Activated CD4-positive, CD25-positive, alpha-beta regulatory T cell treated with anti-CD3 and anti-CD28 coated beads, Interleukin-2, amount 50 U/mL, for 16 hours (primary cell): Measurements from ENCODE around the gene POMC.
"Not testable (repeated sequence)": the region's sequence is repeated elsewhere in the genome, so short reads cannot be mapped to it uniquely, and the experiment has no call there.

Experiments used
- DNase-seq: peaks from one replicate; pipeline ENCODE4 v3.0.0-alpha.2; 2020; ENCODE audit warnings: low read depth, low spot score

Gene POMC

DNA sequence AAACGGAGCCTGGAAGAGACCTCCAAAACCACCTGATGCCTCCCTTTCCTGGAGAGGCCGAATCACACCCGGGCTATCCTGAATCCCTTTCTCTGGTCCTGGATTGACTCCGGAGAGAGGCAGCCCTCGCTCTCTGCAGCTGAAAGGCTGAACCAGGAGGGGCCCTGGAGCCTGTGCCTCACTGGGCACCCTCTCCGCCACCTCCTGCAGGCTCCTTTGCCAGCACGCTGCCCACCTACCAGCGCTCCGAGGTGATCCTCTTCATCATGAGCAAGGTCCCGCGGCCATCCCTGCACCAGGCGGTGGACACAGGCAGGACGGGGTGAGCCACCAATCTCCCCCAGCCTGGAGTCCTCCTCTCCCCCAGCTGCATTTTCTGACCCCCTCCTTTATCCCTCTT is 35.7 kb downstream of the POMC start:
- no peak for DNase-seq

DNA sequence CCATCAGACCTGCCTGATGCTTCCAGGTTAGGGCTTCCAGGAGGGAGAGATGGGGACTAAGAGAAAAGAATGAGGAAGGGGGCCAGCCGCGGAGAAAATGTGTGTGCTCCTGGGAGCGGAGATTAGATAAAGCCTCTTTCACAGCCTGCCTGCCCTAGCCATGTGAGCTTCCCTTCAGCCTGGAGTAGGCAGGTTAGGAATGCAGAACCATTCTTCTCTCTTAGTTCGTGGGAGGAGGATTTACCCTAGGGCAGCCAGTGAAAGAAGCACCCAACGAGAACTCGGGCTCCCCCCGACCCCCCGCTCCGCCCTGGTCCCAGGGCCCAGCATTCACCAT is 36.1 kb downstream of the POMC start:
- no peak for DNase-seq

DNA sequence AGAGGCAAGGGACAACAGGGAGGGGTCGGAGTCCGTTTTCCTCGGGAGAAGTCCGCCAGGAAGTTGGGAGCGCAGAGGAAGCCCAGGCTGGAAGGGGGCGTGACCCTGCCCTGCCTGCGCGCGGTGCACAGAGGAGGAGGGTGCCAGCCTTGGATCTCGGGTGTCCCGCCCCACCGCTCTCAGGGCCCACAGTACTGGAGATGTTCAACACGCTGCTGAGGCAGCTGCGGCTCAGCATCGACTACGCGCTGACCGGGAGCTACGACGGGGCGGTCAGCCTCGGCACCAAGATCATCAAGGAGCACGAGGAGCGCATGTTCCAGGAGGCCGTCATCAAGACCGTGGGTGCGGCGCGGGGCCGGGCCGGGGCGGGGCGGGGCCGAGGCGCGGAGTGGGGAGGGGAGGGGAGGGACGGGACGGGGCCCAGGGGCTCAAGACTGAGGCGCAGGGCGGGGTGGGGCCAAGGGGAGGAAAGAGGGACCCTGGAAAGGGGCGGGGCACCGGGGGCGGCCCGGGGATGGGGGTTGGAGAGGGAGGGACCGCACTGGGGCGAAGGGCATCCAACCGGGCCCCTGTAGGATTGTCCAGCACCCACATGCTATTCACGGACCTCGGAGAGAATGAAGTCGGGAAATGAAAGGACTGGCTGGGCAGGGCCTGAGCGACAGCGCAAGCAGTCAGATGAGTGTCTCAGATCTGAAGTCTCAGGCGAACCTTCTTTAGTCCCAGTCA is 36.6 kb downstream of the POMC start:
- no peak for DNase-seq

DNA sequence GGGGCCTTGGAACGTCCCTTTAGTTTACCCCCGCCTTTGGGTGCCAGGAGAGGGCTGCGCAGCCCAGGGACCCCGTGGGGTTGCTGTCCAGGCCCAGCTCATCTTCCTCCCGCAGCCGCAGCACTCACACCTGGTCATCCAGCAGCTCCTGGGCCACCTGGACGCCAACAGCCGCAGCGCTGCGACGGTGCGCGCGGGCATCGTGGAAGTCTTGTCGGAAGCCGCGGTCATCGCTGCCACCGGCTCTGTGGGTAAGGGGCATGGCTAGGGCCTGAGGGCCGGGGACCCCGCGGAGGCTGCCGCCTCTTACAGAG is 37.2 kb downstream of the POMC start:
- DNase-seq, result no peak

DNA sequence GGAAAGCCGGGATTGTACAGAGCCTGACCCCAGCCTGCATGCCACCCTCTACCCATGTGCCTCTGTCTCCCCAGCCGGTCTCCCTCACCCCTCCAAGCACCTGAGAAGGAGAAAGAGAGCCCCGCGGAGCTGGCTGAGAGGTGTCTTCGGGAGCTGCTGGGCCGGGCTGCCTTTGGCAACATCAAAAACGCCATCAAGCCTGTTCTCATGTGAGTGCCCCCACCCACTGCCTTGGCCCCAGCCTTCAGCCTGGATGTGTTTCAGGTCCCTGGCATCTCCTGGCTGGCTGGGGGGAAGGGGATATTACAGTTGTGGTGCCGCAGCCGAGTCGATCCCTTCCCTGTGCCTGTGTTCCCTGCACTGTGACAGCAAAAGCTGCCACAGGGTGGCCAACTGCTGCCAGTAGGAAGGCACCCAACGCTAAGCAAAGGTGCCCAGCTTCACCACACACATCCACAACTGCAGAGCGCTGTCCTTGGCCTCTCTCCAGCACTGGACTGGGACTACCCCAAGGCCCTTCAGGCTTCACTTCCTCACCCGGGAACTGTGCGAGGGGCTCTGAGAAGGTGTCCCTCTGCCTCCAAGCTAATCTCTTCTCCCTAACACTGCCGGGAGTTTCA is 38.4 kb downstream of the POMC start:
- no peak for DNase-seq

DNA sequence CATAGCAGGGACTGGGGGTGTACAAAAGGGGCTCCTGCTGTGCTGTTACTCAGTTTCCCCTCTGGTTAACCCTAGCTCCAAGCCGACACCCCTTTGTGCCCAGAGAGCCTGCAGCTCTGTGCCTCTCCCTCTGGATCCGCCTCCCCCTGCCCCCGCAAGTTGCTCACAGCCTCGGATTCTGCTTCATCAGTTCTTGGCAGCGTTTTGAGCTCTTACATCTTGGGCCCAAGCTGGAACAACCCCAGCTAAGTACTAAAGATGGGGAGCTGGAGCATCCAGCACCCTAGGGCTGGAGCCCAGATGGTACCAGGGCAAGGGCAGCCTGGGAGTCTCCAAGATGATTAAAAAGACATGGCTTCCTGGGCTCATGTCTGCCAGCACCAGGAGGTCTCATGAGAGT is 40.7 kb downstream of the POMC start:
- DNase-seq, result no peak

DNA sequence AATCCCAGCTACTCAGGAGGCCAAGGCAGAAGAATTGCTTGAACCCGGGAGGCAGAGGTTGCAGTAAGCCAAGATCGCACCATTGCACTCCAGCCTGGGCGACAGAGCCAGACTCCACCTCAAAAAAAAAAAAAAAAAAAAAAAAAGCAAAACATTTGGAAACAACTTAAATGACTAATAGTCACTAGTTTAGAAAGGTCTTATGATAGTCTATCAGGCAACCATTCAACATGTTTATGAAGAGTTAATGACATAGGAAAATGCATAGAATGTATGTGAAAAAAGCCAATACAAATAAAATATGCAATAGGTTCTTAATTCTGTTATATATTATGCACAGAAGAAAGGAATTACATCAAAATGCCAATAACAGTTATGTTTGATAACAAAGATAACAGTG is 41.3 kb downstream of the POMC start:
- not testable (repeated sequence) for DNase-seq

DNA sequence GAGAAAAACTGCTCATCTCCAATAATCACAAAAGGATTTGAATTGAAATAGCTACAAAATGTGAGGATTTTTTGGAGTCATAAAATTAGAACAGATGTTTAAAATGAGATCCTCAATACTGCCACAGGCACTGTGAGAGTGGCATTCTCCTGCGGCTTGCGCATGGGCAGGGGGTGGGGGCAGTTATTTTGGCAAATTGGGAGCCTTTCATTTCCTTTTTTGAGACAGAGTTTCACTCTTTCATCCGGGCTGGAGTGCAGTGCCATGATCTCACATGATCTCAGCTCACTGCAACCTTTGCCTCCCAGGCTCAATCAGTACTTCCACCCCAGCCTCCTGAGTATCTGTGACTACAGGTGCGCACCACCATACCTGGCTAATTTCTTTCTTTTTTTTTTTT is 42.4 kb downstream of the POMC start:
- DNase-seq, result no peak

DNA sequence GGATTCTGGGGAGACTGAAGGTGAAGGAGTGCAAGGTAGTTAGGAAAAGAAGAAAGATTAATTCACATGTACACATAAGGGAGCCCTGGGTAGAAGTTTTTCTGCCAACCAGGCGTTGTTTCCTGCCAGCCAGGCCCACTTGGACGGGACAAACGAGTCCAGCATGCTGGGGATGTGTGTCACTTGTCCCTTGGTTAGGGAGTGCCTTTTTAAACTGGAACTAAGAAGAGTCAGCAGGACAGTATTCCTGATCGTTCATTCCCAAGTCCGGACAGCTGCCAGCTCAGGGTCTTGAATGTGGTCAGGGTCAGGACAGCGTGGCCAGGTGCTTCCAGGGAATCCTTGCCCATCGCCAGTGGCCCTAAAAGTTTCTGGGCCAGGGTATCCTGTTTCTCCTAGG is 43.2 kb downstream of the POMC start:
- DNase-seq, result no peak

DNA sequence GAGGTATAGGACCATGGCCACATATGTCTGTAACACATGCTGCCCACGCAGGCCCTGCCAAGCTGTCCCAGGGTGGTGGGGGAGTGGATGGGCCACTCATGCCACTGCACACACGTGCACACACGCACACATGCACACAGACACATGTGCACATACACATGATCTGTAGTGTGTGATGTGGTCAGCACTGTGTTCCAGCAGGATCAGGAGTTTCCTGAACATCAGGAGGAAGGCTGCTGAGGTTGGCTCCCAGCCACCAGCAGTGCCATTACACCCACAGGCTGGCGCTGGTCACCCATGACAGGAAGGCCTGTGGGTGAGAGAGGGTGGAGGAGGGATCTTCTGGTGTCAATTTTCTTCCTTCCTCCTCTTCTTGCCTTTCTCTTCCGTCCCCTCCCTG is 44.7 kb downstream of the POMC start:
- DNase-seq, result no peak

DNA sequence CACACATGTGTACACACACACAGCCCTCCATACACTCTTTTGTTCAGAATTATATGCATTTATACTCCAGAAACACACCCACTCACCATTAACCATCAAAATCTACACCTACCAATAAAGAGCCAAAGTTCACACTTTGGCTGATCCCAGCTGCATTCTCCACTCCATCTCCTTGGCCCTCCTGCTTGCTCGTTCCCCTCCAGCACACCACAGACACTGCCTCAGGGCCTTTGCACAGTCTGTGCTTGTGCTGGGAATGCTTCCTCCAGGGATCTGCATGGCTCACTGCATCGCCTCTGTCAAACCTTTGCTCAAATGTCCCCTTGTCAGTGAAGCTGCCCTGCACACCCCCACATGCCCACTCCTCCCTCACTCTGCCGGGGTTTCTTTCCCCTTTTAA is 46.0 kb downstream of the POMC start:
- DNase-seq, result no peak

DNA sequence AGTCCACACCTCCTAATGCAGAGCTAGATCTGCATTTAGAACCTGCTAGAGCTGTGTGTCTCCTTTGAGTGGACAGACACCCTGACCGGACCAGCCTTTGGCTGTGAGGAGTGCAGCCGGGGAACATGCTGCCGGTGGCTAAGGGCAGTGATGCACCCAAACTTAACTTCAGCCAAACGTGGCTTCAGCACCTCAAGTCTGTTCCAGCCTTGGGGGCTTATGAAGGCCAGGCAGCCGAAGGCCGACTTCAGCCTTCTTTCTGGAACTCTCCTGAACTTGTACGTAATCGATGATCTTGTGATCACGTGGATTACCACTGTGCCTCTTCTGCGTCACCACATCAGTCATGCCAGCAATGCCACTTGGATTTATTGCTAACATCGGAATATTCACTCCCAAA is 49.1 kb downstream of the POMC start:
- no peak for DNase-seq

DNA sequence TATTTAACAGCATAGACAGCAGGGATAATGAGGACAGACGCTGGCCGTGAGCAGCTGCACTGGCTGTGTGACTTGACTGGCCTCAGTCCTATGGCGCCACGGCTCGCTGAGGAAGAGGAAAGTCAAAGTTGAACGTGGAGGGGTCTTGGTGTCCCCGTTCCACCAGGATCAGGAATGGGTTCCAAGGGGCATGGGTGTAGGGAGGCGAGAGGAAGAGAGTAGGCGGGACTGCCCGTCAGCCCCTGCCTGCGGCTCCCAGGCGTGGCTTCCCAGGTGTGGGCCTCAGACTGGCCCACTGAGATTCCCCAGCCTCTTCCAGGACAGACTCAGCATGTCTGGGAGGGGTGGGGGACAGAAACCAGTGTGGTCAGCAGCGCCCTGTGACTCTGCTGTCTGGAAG is 51.4 kb downstream of the POMC start:
- no peak for DNase-seq

DNA sequence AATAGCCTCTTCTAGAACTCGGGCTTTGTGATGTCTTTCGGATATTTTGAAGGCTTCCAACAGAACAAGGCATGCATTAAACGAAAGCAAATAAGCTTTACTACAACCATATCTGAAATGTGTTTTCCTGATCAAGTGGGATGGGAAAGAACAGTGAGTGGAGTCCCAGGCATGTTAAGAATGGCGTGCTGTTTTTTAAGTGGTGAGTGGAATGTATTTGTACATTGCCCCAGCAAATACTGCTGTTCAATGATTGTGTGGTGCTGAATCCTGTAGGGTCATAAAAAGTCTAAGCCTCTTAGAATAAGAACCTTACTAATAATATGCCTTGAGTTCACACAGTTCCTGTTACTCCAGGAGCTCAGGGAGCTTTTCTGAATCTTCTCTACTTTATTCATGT is 52.5 kb downstream of the POMC start:
- no peak for DNase-seq

DNA sequence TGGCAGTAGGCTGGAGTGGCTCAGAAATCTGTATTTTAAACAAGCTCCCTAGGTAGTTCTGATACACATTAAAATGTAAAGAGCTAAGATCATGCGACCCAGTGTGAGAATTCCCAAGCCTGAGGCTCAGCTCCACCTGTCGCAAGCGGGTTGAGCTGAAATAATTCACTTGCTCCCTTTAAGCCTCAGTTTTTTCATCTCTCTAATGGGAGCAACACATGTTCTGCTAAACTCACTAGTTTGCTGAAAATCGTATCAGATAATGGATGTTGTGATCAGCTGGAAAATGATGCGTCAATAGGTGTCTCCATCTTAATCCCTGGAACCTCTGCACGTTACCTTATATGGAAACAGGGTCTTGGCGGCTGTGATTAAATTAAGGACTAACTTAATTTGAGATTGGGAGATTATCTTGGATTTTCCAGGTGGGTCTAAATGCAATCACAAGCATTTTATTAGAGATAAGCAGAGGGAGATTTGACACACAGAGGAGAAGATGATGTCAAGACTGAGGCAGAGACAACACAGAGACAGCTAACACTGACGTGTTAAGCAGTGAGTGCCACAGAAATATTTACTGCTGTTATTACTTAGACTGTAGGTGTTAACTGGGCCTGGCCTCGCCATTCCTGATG is 53.0 kb downstream of the POMC start:
- no peak for DNase-seq

DNA sequence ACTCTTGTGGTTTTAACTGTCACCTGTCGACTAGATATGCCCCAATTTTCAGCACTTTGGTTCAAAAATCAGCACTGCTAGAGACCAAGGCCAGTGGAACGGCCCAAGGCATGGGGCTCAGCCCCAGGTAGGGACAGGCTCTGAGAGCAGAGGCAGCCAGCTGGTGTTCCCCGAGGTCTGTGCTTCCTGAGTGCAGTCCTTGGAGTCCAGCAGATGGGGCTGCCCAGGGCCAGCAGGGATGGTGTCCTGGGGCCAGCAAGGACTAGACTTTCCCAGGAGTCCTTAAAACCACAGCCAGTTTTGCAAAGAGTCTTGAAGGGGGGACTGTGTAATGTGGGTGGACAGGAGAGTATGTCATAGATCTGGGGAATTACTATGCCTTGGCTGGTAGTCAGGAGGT is 56.3 kb downstream of the POMC start:
- no peak for DNase-seq
